Ecto neural progenitor cell (in vitro differentiated cells): ENCODE measurements around the gene AMER1.
A peak's percentile ranks its signal among the peaks of the same experiment; 100 is the strongest.

ENCODE experiments used
- DNase-seq: peaks from one replicate; pipeline ENCODE4 v3.0.0-alpha.2; 2018; ENCODE audit warnings: low spot score

Gene AMER1

GRCh38 chrX:64184396-64184795 lies 21.1 kb downstream of the AMER1 start:
- no peak for DNase-seq

- no peak for DNase-seq
These were observed 23.3 kb downstream of the AMER1 start for GRCh38 chrX:64182208-64182607.

GRCh38 chrX:64176876-64177275 lies 28.6 kb downstream of the AMER1 start:
- DNase-seq, result no peak

- no peak for DNase-seq
These were observed 35.5 kb downstream of the AMER1 start for GRCh38 chrX:64169988-64170387.

- peak; percentile 46 for DNase-seq
These were observed 52.7 kb downstream of the AMER1 start for GRCh38 chrX:64152857-64153256.

GRCh38 chrX:64151911-64152310 lies 53.6 kb downstream of the AMER1 start:
- DNase-seq, result no peak

- no peak for DNase-seq
These were observed 54.7 kb downstream of the AMER1 start for GRCh38 chrX:64150775-64151174.
